GM12874 (cell line): ENCODE data around the gene LRCH4.
A peak's percentile ranks its signal among the peaks of the same experiment; 100 is the strongest.

Source experiments
- CTCF ChIP-seq: IDR thresholded peaks from 2 replicates; pipeline ENCODE4 v1.5.1; 2011; ENCODE audit warnings: low read depth, mild to moderate bottlenecking, control low read depth, low read length, moderate library complexity; ENCODE audit not compliant: insufficient read depth

Gene LRCH4

GRCh38 chr7:100585511-100586265, at the start of gene LRCH4:
LRCH4 (minus strand) TSS chr7:100586129; CDS start chr7:100586100, 29 bp downstream.
- no peak for TF ChIP-seq CTCF

GRCh38 chr7:100632951-100633717, 47.2 kb upstream of the LRCH4 start:
- TF ChIP-seq CTCF, result peak; percentile 57

GRCh38 chr7:100630066-100630465, 44.1 kb upstream of the LRCH4 start:
- TF ChIP-seq CTCF, result no peak

- TF ChIP-seq CTCF, result peak; percentile 54
Measured at GRCh38 chr7:100629117-100629716, 43.3 kb upstream of the LRCH4 start.

GRCh38 chr7:100627238-100627549, 41.3 kb upstream of the LRCH4 start:
- TF ChIP-seq CTCF, result no peak

- no peak for TF ChIP-seq CTCF
Measured at GRCh38 chr7:100626530-100627237, 40.8 kb upstream of the LRCH4 start.

GRCh38 chr7:100626055-100626454, 40.1 kb upstream of the LRCH4 start:
- no peak for TF ChIP-seq CTCF
